NAMALWA (cell line): ENCODE results near the gene HECTD4.
"Not testable (repeated sequence)": the region's sequence is repeated elsewhere in the genome, so short reads cannot be mapped to it uniquely, and the experiment has no call there.

Experiments
- DNase-seq: peaks from one replicate; pipeline ENCODE4 v3.0.0-alpha.2; 2015; ENCODE audit warnings: low spot score

The HECTD4 gene

GRCh38 chr12:112261559-112261958 lies 120.7 kb downstream of the HECTD4 start:
- DNase-seq, result no peak

- DNase-seq, result no peak
Measured at GRCh38 chr12:112258926-112259325, 123.3 kb downstream of the HECTD4 start.

- DNase-seq, result no peak
Measured at GRCh38 chr12:112256780-112257179, 125.5 kb downstream of the HECTD4 start.

GRCh38 chr12:112252184-112252583 lies 130.0 kb downstream of the HECTD4 start:
- no peak for DNase-seq

- not testable (repeated sequence) for DNase-seq
Measured at GRCh38 chr12:112244902-112245301, 137.3 kb downstream of the HECTD4 start.

GRCh38 chr12:112243255-112244110 lies 138.7 kb downstream of the HECTD4 start:
- DNase-seq, result no peak

- no peak for DNase-seq
Measured at GRCh38 chr12:112241176-112241575, 141.1 kb downstream of the HECTD4 start.

GRCh38 chr12:112239881-112240280 lies 142.3 kb downstream of the HECTD4 start:
- no peak for DNase-seq

GRCh38 chr12:112239020-112239419 lies 143.2 kb downstream of the HECTD4 start:
- DNase-seq, result no peak

GRCh38 chr12:112238441-112238840 lies 143.8 kb downstream of the HECTD4 start:
- no peak for DNase-seq

GRCh38 chr12:112236786-112237185 lies 145.4 kb downstream of the HECTD4 start:
- no peak for DNase-seq

- DNase-seq, result no peak
Measured at GRCh38 chr12:112236386-112236785, 145.8 kb downstream of the HECTD4 start.

GRCh38 chr12:112234303-112234702 lies 147.9 kb downstream of the HECTD4 start:
- no peak for DNase-seq

- DNase-seq, result no peak
Measured at GRCh38 chr12:112233242-112233641, 149.0 kb downstream of the HECTD4 start.

GRCh38 chr12:112230136-112230535 lies 152.1 kb downstream of the HECTD4 start:
- DNase-seq, result no peak

- DNase-seq, result no peak
Measured at GRCh38 chr12:112226768-112227167, 155.5 kb downstream of the HECTD4 start.

GRCh38 chr12:112220628-112221027 lies 161.6 kb downstream of the HECTD4 start:
- not testable (repeated sequence) for DNase-seq

GRCh38 chr12:112219195-112219594 lies 163.0 kb downstream of the HECTD4 start:
- DNase-seq, result no peak

- DNase-seq, result no peak
Measured at GRCh38 chr12:112218150-112218549, 164.1 kb downstream of the HECTD4 start.

GRCh38 chr12:112217647-112218046 lies 164.6 kb downstream of the HECTD4 start:
- DNase-seq, result no peak

- no peak for DNase-seq
Measured at GRCh38 chr12:112216223-112216622, 166.0 kb downstream of the HECTD4 start.

- no peak for DNase-seq
Measured at GRCh38 chr12:112214064-112214463, 168.2 kb downstream of the HECTD4 start.

GRCh38 chr12:112208301-112208910 lies 173.8 kb downstream of the HECTD4 start:
- DNase-seq, result no peak
